PC-9 (cell line): ENCODE measurements around the gene SNX6.

Experiments
- EZH2 ChIP-seq: fragments of 200-600 bp; sonication (generic); IDR thresholded peaks from 2 replicates; pipeline ENCODE4 v1.8.0; 2017; ENCODE audit warnings: antibody characterized with exemption, low read depth
- TF ChIP-seq, protein P1 (sequence below): fragments of 200-600 bp; sonication (generic); conservative IDR thresholded peaks from 2 replicates; pipeline ENCODE4 v1.6.1; 2017; ENCODE audit warnings: mixed run types, antibody characterized with exemption, mild to moderate bottlenecking, moderate library complexity

GRCh38 chr14:34610101-34610500, 19.8 kb downstream of the SNX6 start:
- TF ChIP-seq, protein P1, sequence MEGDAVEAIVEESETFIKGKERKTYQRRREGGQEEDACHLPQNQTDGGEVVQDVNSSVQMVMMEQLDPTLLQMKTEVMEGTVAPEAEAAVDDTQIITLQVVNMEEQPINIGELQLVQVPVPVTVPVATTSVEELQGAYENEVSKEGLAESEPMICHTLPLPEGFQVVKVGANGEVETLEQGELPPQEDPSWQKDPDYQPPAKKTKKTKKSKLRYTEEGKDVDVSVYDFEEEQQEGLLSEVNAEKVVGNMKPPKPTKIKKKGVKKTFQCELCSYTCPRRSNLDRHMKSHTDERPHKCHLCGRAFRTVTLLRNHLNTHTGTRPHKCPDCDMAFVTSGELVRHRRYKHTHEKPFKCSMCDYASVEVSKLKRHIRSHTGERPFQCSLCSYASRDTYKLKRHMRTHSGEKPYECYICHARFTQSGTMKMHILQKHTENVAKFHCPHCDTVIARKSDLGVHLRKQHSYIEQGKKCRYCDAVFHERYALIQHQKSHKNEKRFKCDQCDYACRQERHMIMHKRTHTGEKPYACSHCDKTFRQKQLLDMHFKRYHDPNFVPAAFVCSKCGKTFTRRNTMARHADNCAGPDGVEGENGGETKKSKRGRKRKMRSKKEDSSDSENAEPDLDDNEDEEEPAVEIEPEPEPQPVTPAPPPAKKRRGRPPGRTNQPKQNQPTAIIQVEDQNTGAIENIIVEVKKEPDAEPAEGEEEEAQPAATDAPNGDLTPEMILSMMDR = no peak
- TF ChIP-seq EZH2 = no peak
